HG03175 (cell line): Measurements from ENCODE around the gene SLC6A16.
"Not testable (repeated sequence)": the region's sequence is repeated elsewhere in the genome, so short reads cannot be mapped to it uniquely, and the experiment has no call there.

Experiments used
- ATAC-seq: cut with Tn5 transposase; IDR thresholded peaks from one replicate; pipeline ENCODE4 v1.9.1; 2021; ENCODE audit warnings: mild to moderate bottlenecking, moderate library complexity; ENCODE audit not compliant: unreplicated experiment

SLC6A16 gene

DNA sequence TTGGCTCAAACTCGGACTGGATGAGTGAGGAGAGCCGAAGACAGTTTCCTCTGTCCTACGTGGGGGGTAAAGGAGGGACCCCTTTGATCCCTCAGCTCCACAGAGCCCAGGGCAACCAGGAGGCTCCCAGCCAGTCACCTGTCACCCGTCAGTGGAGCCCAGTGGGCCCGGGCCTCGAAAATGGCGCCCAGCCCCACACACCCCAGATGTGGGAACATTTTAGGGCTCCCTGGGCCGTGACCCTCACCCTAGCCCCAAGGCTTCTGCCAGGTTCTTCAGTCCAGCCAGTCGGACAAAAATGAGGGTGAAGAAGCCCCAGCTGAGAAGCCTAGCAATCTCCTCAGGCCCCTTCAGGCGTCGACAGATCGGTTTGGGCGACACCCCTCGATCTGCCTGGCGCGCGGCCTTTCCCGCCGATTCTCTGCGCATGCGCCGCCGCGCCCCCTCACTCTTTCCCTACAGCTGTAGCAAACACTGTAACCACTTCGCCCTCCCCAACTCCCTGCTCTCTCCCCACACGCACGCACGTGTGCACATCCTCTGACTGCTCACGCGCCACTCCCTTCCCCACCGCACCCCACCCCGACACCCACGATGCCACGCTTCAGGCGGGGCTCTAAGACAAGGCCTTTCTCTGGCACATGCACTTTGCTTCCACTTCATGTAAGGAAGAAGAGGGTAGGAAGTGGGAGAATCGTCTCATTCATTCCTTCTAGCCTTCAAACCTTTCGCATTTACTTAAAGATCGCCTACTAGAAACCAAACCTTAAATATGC, at the start of gene SLC6A16:
Gene SLC6A16 (minus strand): TSS at position 391 of the 776 bp plus-strand sequence. CDS start 13,844 bp downstream, outside the sequence.
- ATAC-seq: no peak

DNA sequence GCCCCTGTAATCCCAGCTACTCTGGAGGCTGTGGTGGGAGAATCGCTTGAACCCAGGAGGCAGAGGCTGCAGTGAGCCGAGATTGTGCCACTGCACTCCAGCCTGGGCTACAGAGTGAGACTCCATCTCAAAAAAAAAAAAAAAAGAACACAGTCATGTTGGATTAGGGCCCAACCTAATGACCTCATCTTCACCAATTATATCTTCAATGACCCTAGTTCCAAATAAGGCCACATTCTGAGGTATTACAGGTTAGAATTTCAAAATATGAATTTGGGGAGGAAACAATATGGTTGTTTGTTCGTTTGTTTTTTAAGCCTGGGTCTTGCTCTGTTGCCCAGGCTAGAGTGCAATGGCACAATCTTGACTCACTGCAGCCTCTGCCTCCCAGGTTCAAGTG, 48.2 kb upstream of the SLC6A16 start:
- not testable (repeated sequence) for ATAC-seq

DNA sequence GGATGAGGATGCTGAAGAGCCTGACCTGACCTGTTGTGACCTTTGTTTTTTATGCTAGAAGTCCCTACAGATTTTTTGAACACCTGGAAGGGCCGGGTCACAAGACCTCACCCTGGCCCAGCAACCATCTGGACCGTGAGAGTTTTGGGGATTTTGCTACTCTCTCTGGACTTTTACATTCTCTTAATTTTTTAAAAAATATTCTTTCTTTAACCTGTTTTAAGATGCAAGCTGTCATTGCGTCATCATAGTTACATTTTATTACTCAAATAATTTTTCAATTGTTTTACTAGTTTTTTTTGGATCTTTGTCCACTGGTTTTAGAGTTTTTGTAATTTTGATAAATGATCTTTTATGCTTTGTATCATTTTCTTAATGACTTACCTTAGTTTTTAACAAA, 46.2 kb upstream of the SLC6A16 start:
- no peak for ATAC-seq

DNA sequence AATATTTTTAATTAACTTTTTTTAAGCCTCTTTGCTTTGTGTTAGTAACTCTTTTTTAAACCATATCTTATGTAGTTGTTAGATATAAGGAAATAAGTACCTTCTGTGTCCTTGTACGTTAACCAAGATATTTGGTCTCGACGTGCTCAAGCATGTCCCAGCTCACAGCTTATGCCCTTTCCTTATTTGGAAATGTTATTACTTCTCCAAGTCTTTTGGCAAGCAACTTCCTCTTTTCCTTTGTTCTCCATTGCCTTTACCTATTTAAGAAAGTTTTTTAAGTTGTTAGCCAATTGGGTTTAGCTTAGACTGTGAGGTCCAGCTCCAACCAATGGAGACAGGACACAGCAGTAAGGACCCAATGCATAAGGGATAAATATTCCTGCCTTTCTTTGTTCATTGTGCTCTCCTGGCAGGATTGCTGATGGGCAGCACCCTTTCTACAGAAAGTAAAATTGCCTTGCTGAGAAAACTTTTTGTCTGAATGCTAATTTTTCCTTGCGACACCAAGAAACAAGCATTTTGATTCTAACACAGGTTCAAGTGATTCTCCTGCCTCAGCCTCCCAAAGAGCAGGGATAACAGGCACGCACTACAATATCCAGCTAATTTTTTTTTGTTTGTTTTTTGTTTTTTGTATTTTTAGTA, 43.8 kb upstream of the SLC6A16 start:
- no peak for ATAC-seq

DNA sequence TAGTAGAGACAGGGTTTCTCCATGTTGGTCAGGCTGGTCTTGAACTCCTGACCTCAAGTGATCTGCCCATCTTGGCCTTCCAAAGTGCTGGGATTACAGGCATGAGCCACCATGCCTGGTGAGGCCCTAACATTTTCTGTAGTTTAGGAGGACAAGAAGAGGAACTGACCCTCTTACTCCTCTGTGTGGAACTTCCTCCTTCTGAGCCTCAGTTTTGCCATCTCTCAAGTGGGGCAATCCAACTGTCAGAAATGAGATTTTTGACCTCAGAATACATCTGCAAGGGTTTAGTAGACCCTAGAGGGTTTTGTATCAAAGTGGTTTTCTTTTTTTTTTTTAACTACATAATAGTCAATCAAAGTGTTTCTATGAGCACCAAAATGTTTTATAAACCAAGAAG, 41.1 kb upstream of the SLC6A16 start:
- ATAC-seq: no peak

DNA sequence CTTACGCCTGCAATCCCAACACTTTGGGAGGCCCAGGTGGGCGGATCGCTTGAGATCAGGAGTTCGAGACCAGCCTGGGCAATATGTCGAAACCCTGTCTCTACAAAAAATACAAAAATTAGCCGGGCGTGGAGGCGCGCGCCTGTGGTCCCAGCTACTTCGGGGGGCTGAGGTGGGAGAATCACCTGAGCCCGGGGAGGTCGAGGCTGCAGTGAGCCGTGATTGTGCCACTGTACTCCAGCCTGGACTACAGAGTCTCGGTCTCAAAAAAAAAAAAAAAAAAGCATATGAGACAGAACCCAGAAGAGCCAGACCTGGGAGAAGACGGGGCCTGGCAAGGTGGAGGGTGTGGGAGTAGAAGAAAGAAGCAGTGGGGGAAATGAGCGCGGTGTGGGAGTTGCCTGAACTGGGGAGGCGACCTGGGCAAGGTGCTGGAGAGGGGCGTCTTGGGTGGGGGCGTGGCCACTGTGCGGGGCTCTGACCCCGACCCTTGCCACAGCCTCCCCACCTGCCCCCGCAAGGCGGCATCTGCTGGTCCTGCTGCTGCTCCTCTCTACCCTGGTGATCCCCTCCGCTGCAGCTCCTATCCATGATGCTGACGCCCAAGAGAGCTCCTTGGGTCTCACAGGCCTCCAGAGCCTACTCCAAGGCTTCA, 39.2 kb upstream of the SLC6A16 start:
- ATAC-seq: no peak

DNA sequence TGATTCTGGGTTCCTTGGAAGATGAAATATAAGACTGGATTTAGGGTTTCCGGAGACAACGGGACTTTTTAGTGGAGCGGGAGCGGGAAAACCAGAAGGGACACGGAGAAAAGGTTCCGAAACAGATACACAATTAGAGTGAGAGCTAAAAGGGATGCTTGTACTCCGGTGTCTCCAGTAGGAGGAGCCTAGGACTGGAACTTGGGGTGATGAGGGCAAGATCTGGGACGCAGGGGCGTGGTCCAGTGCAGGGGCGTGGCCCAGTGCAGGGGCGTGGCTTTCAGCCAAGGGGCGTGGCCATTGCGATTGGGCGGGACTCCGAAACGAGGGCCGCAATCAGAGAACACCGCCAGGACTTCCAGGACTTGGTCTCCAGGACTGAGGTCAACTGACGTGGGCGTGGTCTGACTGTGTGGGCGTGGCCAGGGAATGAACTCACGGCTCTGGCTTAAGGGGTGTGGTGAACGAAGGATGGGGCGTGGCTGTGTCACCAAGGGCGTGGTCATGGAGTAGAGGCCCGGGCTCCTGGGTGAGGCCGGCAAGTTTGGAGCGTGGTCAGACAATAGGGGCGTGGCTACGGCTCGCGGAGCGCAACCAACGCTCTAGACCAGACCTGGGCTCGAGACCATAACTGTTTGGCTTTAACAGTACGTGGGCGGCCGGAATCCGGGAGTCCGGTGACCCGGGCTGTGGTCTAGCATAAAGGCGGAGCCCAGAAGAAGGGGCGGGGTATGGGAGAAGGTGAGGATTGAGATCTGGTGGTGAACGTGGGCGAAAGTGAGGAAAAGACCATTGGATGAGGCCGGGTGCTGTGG, 38.5 kb upstream of the SLC6A16 start, which contains the start of gene DKKL1:
Gene DKKL1 (plus strand): TSS at position 610 of the 815 bp plus-strand sequence. CDS start 122 bp downstream, at position 732.
- ATAC-seq: peak; percentile 57

DNA sequence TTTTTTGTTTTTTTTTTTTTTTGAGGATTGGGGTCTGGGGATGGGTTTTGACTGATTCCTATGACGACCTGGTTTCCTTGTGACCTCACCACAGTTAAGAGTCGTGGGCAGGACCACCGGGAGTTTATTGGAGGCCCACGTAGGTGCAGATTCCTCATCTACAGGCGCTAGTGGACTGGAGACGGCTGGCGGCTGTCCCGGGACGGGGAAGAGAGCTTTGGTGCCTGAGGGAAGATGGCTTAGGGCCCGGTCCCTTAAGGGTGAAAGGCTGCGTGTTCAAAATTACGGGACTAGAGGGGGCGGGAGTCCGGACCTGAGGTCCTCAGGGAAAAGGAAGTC, 37.9 kb upstream of the SLC6A16 start:
- ATAC-seq: no peak

DNA sequence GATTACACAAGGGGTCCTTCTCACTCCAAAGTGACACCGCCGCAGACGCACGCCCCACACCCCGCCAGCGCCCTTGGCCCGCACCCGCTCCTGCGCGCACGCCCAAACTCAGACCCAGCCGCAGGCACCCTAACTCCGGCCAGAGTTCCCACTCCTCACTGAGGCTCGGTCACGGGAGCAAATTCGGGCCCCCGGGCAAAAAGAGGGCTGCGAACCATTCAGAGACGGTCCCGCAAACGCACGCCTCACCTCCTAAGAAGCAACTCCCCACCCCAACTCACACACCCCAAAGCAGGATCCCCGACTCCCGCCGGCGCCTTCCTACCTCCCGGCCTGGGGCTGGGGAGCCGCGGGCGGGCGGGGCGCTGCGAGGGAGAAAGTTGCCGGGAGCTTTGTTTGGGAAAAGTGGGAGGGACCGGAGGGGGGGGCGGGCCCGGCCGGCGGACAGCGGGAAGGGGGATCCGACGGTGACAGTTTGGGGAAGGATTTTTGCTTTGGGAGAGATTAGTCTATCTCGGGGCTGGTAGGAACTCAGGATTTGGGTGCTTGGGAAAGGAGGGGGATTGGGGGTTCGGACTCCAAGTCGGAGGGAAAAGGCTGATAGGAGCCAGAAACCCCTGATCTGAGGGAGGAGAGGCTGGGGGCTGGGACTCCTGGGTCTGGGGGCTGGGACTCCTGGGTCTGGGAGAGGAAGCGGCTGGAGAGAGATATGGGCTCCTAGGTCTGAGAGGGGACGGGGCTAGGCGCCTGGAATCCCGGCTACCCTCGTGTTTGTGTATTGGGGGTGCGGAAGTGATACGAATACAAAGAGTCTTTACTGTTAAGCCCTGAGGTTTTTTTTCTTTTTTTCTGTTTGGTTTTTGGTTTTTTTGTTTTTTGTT, 37.3 kb upstream of the SLC6A16 start, which contains the start of gene TEAD2:
Gene TEAD2 (minus strand): TSS at position 369 of the 881 bp plus-strand sequence. CDS start 2,341 bp downstream, outside the sequence.
- no peak for ATAC-seq

DNA sequence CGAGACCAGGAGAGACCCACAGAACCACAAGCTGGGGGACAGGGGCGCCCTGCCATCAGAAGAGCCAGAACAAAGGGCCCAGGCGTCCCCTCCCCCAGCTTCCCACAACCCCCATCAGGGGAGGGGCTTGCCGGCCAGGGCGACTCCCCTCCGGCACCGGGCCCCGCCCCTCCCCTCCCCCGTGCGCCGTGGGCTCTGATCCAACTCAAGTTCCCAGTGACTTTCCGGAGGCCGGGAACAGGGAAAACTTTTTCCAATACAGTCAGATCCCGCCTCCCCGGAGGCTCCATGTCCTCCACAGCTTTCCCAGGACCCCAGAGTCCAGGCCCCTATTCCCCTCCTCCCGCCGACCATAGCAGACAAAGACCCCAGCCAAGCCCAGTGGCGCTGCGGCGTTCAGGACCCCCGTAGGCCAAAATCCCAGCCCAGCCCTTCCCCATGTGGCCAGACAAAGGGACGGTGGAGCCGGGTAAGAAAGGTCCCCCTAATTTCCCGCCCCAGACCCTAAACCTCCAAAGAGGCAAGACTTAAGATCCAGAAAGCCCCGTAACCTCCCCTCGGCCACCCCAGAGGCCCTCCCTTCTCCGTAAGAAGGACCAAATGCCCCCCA, 36.6 kb upstream of the SLC6A16 start:
- ATAC-seq: no peak

DNA sequence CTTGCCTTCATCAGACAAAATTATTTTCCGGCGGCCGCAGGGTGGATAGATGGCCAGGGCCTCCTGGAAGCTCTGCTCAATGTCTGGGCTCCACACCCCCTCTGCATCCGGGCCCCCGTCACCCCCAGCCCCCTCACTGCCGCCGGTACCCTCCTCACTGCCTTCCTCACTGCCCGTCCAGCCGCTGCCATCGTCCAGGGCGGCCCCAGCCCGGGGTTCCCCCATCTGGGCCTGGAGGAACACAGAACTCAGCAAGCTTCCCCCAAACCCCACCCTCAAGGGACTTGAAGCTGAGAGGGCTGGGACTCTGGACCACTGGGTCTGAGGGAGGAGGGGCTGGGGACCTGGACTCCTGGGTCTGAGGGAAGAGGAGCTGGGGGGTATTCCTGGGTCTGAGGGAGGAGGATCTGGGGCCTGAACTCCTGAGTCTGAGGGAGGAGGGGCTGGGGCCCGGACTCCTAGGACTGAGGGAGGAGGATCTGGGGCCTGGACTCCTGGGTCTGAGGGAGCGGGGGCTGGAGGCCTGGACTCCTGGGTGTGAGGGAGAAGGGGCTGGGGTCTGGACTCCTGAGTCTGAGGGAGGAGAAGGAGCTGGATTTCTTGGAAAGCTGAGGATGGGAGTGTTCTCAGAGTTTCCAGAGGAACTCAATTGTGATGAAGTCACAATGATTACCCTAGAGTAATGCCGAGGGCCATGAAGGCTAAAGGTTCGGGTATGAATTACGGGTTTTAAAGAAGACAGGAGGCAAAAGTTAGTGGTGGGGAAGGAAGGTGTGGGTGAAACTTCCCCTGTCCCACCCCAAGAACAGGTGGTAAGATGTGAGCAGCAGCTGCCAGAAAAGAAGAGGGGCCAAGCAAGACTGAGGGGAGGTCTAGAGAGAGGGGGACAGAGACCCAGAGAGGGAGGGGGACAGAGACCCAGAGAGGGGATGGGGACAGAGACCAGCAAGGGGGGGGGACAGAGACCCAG, 35.1 kb upstream of the SLC6A16 start:
- no peak for ATAC-seq

DNA sequence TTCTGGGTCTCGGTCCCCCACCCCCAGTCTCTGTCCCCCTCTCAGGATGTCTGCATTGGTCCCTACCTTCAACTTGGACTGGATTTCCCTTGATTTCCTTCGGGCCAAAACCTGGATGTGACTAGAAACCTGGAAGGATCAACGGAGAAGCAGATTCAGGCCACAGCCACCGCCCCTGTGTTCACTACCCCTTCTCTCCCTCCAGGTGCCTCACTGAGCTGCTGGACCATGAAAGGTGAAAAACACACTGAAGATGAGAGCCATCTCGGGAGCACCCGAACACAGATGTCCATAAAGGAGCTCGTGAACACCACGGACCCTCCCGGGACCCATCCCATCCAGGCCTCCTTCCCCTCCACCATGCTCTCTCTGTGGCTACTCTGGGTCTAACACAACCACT, 32.2 kb upstream of the SLC6A16 start:
- no peak for ATAC-seq

DNA sequence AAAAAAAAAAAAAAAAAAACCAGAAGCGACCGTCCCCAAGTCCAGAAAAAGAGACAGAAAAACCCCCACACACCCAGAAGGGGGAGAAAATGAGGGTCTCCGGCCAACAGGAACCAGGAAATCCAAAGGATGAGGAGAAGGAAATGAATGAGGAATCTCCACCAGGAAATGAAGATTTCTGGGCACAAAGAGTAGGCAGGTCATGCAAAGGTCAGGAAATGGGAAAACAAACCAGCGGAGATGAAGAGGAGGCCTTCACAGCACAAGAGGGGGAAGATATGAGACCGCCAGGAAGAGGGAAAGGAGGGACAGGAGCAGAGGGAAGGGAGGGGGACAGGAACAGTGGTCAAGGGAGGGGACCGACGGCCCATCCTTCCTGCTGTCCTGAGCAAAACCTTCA, 31.4 kb upstream of the SLC6A16 start:
- no peak for ATAC-seq

DNA sequence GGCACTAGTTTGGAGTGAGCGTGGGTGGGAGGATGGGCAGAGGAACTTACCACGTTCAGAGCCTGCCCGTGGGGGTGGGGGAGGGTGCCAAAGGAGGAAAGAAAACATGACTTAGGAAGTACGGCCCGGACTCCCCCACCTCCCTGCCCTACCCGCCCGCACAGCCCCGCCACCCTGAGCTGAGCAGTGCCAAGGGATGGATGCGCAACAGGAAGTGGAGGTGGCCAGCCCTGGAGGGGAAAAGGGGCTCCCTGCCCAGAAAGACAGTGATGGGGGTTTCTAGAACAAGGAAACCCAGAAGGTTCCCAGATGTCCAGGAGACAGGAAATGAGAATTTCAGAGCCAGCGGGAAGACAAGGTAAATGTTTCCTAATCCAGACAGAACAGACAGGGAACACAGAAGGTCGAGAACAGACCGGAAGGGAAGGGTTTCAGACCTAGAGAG, 30.9 kb upstream of the SLC6A16 start:
- no peak for ATAC-seq

DNA sequence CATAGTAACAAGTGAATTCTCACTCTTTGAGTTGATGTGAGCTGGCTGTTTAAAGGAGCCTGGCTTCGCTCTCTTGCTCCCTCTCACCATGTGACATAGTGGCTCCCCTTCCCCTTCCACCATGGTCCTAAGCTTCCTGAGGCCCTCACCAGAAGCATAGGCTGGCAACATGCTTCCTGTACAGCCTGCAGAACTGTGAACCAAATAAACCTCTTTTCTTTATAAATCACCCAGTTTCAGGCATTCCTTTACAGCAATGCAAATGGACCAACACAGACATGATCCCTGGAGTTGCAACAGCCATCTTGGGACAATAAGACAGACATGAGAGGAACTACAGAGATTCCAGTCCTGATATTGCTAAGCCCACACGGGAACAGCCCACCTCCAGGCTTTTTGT, 24.6 kb upstream of the SLC6A16 start:
- ATAC-seq: no peak

DNA sequence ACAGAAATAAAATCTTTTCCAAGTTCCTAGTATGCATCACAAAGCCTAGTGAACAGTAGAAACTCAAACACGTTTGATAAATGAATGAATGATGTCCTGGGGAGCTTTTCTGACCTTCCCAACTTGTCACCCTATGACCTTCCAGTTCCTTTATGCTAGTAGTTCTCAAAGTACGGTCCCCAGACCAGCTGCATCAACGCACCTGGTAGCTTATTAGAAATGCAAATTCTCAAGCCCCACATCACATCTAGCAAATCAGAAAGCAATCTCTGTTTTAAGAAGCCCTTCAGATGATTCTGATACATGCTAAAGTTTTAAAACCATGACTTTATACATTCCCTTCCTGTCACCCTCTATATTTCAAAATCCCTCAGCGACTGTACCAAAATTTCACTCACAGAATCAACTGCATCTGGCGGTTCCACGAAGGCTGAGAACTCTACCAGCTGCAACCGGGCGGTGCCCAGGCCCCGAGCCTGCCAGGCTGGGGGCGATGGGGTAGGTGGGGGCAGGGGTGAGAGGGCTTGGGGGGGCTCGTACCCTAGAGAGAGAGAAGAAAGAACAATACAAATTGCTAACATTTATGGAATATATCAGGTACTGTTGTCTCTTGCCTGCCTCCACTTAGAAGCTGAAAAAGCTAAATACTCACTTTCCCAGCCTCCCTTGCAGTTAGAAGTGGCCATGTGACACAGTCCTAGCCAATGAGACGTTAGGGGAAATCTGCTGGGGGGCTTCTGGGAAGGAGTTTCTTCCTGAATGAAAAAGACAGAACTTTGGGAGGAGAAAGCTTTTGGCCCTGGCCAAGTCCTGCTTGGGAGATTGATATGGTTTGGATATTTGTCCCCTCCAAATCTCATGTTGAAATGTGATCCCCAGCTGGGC, 23.6 kb upstream of the SLC6A16 start:
- no peak for ATAC-seq

DNA sequence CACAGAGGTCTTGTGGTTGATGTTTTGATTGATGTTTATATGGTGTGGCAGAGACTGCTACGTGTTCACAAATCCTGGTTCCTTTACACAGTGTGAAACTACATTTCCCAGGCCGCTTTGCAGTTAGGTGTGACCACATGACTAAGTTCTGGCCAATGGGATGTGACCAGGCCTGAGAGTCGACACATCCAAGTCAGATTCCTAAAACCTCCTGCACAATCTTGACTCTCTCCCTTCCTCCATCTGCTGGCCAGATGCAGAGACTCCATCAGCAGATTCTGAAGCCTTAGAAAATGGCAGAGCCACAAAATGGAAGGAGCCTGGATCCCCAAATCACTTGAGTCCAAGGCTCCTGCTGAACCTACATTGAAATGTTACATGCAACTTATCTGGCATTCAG, 22.8 kb upstream of the SLC6A16 start:
- ATAC-seq: no peak
